OCI-LY7 (cell line): ENCODE data around the gene CPEB4. TPM values are rescaled to one million over a fixed set of nuclear protein-coding genes. Genes with fewer than 3 reads are reported as not detected.

ENCODE experiments used
- BruUV-seq: library from RNA; stranded (reverse); fragments of 400-500 nt; replicated peaks from 2 replicates; lab custom pipeline; 2021; lab: Mats Ljungman, UMichigan
- CTCF ChIA-PET: fragments of 300-600 bp; sonication (Branson Sonifier 250); formaldehyde crosslinking; loops from one replicate; lab custom pipeline; 2022; ENCODE audit warnings: antibody characterized with exemption; ENCODE audit not compliant: unreplicated experiment; lab: Charles Lee
- POLR2A ChIA-PET: fragments of 300-600 bp; sonication (Branson Sonifier 250); formaldehyde crosslinking; loops from one replicate; lab custom pipeline; 2022; ENCODE audit warnings: antibody characterized with exemption; lab: Charles Lee
- DNase-seq: peaks from one replicate; pipeline ENCODE4 v3.0.0-alpha.2; 2015; ENCODE audit warnings: low spot score
- H2AFZ ChIP-seq: fragments of 200-600 bp; sonication (generic), shearing (Covaris generic); 2 replicates; pipeline ENCODE4 v1.6.1; 2014; ENCODE audit warnings: mild to moderate bottlenecking, antibody characterized with exemption, low read length, moderate library complexity
- H3K27ac ChIP-seq: fragments of 200-600 bp; sonication (generic); 2 replicates; pipeline ENCODE4 v1.5.1; 2014; ENCODE audit warnings: mixed run types, low read depth, mild to moderate bottlenecking, moderate library complexity, low read length, inconsistent platforms; ENCODE audit not compliant: poor library complexity, severe bottlenecking
- H3K36me3 ChIP-seq: fragments of 200-600 bp; sonication (generic); 2 replicates; pipeline ENCODE4 v1.6.1; 2014; ENCODE audit warnings: mild to moderate bottlenecking, antibody characterized with exemption, low read length, moderate library complexity, mixed read lengths; ENCODE audit not compliant: insufficient read depth
- H3K4me1 ChIP-seq: fragments of 200-600 bp; sonication (generic); 2 replicates; pipeline ENCODE4 v1.5.1; 2014; ENCODE audit warnings: mild to moderate bottlenecking, low read length; ENCODE audit not compliant: insufficient read depth, poor library complexity, severe bottlenecking
- H3K4me2 ChIP-seq: fragments of 200-600 bp; sonication (generic); 2 replicates; pipeline ENCODE4 v1.6.1; 2014; ENCODE audit warnings: mild to moderate bottlenecking, low read length
- H3K4me3 ChIP-seq: fragments of 200-600 bp; sonication (generic); 2 replicates; pipeline ENCODE4 v1.5.1; 2014; ENCODE audit warnings: mild to moderate bottlenecking, low read depth, low read length; ENCODE audit not compliant: poor library complexity, severe bottlenecking
- H3K79me2 ChIP-seq: fragments of 200-600 bp; sonication (generic); 2 replicates; pipeline ENCODE4 v1.6.1; 2016; ENCODE audit warnings: low read depth, mild to moderate bottlenecking, low read length, moderate library complexity, mixed read lengths; ENCODE audit not compliant: insufficient read depth
- H3K9me2 ChIP-seq: fragments of 200-600 bp; sonication (generic); 2 replicates; pipeline ENCODE4 v1.6.1; 2016; ENCODE audit warnings: mild to moderate bottlenecking, low read length, mixed read lengths; ENCODE audit not compliant: insufficient read depth
- H3K9me3 ChIP-seq: fragments of 200-600 bp; sonication (generic); 2 replicates; pipeline ENCODE4 v1.6.1; 2014; ENCODE audit warnings: mild to moderate bottlenecking, mixed run types, low read length, mixed read lengths
- H4K20me1 ChIP-seq: fragments of 200-600 bp; sonication (generic); 2 replicates; pipeline ENCODE4 v1.6.1; 2014; ENCODE audit warnings: mild to moderate bottlenecking, antibody characterized with exemption, low read length, moderate library complexity, mixed read lengths; ENCODE audit not compliant: insufficient read depth
- EZH2phosphoT487 ChIP-seq: fragments of 200-600 bp; sonication (generic); IDR thresholded peaks from 2 replicates; pipeline ENCODE4 v1.6.1; 2018; ENCODE audit warnings: low read depth, borderline replicate concordance, mild to moderate bottlenecking, mixed run types, antibody characterized with exemption, low read length, moderate library complexity, mixed read lengths
- intact Hi-C: fragments of 100-400 bp; cut with micrococcal nuclease; formaldehyde crosslinking; loops from one replicate; pipeline ENCODE4 v1.10.0; 2022; ENCODE audit not compliant: unreplicated experiment
- total RNA-seq, 2 experiments: library from RNA; depleted of rRNA in 1 of 2; stranded (reverse); fragments of >200 nt in 1 of 2; shearing (Covaris generic) in 1 of 2; gene quantifications; 2 replicates each; pipeline ENCODE4 v1.2.3, GENCODE V29; 2014 to 2022
- TF ChIP-seq, protein P1 (sequence below): fragments of 200-600 bp; sonication (generic); conservative IDR thresholded peaks from 2 replicates; pipeline ENCODE4 v1.5.1; 2014; ENCODE audit warnings: mild to moderate bottlenecking, antibody characterized with exemption, low read length, moderate library complexity, mixed read lengths

CPEB4 gene
- total RNA-seq, 2 experiments from 2014 or later, result 12.6 to 31.8 TPM

- H3K4me1 ChIP-seq, result peaks cover 23% of the 10 kb centered on the region
- H3K4me2 ChIP-seq, result peak overlapping the region; percentile 39; the same call in 1 of the 2 replicates
- H4K20me1 ChIP-seq, result no peaks in the 10 kb centered on the region
- no peak overlapping the region for H3K27ac ChIP-seq
- BruUV-seq, result no TSS peak
- CTCF ChIA-PET, result interaction anchor here (0.5 kb wide), 1 partner anchor 124 kb away, joined by 3 read pairs; no protein-coding TSS in a partner anchor
- POLR2A ChIA-PET, result interaction anchor here (0.6 to 1.3 kb wide), 15 partner anchors 11 to 256 kb away, joined by 3 to 7 read pairs (median 4); partner anchors contain the start of gene CPEB4
- no peaks in the 10 kb centered on the region for H3K9me2 ChIP-seq
- peak overlapping the region; percentile 37; the same call in 1 of the 2 replicates for H2AFZ ChIP-seq
- no peak for TF ChIP-seq EZH2phosphoT487
- TF ChIP-seq, protein P1, sequence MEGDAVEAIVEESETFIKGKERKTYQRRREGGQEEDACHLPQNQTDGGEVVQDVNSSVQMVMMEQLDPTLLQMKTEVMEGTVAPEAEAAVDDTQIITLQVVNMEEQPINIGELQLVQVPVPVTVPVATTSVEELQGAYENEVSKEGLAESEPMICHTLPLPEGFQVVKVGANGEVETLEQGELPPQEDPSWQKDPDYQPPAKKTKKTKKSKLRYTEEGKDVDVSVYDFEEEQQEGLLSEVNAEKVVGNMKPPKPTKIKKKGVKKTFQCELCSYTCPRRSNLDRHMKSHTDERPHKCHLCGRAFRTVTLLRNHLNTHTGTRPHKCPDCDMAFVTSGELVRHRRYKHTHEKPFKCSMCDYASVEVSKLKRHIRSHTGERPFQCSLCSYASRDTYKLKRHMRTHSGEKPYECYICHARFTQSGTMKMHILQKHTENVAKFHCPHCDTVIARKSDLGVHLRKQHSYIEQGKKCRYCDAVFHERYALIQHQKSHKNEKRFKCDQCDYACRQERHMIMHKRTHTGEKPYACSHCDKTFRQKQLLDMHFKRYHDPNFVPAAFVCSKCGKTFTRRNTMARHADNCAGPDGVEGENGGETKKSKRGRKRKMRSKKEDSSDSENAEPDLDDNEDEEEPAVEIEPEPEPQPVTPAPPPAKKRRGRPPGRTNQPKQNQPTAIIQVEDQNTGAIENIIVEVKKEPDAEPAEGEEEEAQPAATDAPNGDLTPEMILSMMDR, result no peak
- H3K9me3 ChIP-seq, result no peaks in the 10 kb centered on the region
- H3K36me3 ChIP-seq, result no peaks in the 10 kb centered on the region
- intact Hi-C loops, result no loop called here
- DNase-seq, result no peak
- no peaks in the 10 kb centered on the region for H3K79me2 ChIP-seq
- H3K4me3 ChIP-seq, result no peak overlapping the region
Measured at GRCh38 chr5:173873306-173873922, 14.7 kb upstream of the CPEB4 start.

DNA sequence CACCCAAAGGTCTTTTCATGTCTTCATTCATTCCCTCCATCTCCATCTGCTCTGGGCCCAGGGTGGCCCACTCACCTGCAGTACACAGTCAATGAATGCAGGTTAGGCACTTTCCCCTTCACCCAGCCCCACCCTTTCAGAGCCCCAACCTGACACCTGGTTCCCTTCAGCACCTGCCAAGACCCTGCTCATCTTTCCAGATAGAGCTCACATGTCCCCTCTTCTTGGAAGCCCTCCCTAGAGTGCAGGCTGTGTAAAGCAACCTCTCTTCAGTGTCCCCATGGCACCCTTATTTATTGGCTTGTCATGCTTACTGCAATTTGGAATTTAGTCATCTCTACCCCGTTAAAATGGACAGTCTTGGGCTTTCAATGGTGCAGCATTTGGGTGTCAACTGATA lies 13.0 kb upstream of the CPEB4 start:
- no peaks in the 10 kb centered on the region for H3K9me3 ChIP-seq
- no peaks in the 10 kb centered on the region for H3K36me3 ChIP-seq
- DNase-seq, result no peak
- ChIA-PET CTCF (interaction anchor here (1.9 kb wide), 1 partner anchor 10 kb away, joined by 4 read pairs; no protein-coding TSS in a partner anchor), POLR2A (interaction anchor here (1.1 to 1.7 kb wide), 2 partner anchors 10 to 14 kb away, joined by 4 to 6 read pairs; no protein-coding TSS in a partner anchor)
- no peak for TF ChIP-seq EZH2phosphoT487
- TF ChIP-seq, protein P1, result no peak
- no peaks in the 10 kb centered on the region for H3K9me2 ChIP-seq
- H3K4me1 ChIP-seq, result peaks cover 28% of the 10 kb centered on the region
- H3K4me2 ChIP-seq, result no peak overlapping the region
- H3K79me2 ChIP-seq, result no peaks in the 10 kb centered on the region
- no peaks in the 10 kb centered on the region for H4K20me1 ChIP-seq
- H2AFZ ChIP-seq, result no peak overlapping the region
- H3K4me3 ChIP-seq, result no peak overlapping the region
- BruUV-seq, result no TSS peak
- no peak overlapping the region for H3K27ac ChIP-seq
- intact Hi-C loops, result no loop called here
